K562 (cell line): ENCODE measurements around the gene SLC49A3. TPM values are rescaled to one million over a fixed set of nuclear protein-coding genes. Genes with fewer than 3 reads are reported as not detected.

Experiments used
- CBX1 ChIP-seq: sonication (generic); IDR thresholded peaks from 2 replicates; pipeline ENCODE4 v1.6.1; 2016; ENCODE audit warnings: antibody characterized with exemption, low read depth, mild to moderate bottlenecking
- E2F1 ChIP-seq: sonication (generic); formaldehyde crosslinking; IDR thresholded peaks from 2 replicates; pipeline ENCODE4 v1.8.1; 2023; ENCODE audit warnings: mild to moderate bottlenecking, missing genetic modification reagents, moderate library complexity
- HCFC1 ChIP-seq: IDR thresholded peaks from 2 replicates; pipeline ENCODE4 v1.6.1; 2012; ENCODE audit warnings: low read depth, low read length, improper control_type of control experiment
- MCM3 ChIP-seq: fragments of 450-650 bp; IDR thresholded peaks from 2 replicates; pipeline ENCODE4 v1.6.1; 2016
- RFX1 ChIP-seq: fragments of 450-650 bp; IDR thresholded peaks from 2 replicates; pipeline ENCODE4 v1.6.1; 2016; ENCODE audit warnings: mild to moderate bottlenecking, moderate library complexity
- RHOXF2B ChIP-seq: fragments of 250-450 bp; sonication (Bioruptor Pico); conservative IDR thresholded peaks from 2 replicates; pipeline ENCODE4 v1.5.1; 2021
- SMARCB1 ChIP-seq: IDR thresholded peaks from 2 replicates; pipeline ENCODE4 v1.6.1; 2011; ENCODE audit warnings: improper control_type of control experiment, low read depth; ENCODE audit not compliant: insufficient read length
- SRSF3 ChIP-seq: fragments of 200-400 bp; formaldehyde crosslinking; IDR thresholded peaks from 2 replicates; pipeline ENCODE4 v1.6.1; 2016; ENCODE audit warnings: mild to moderate bottlenecking, low read length, moderate library complexity; ENCODE audit not compliant: insufficient read depth
- SUPT5H ChIP-seq: fragments of 450-650 bp; IDR thresholded peaks from 2 replicates; pipeline ENCODE4 v1.6.1; 2016
- TAF7 ChIP-seq: fragments of 450-650 bp; IDR thresholded peaks from 2 replicates; pipeline ENCODE4 v1.6.1; 2016; ENCODE audit warnings: missing genetic modification characterization, missing compliant biosample characterization
- TAF9B ChIP-seq: fragments of 450-650 bp; IDR thresholded peaks from 2 replicates; pipeline ENCODE4 v1.6.1; 2018; ENCODE audit warnings: mild to moderate bottlenecking; ENCODE audit not compliant: partially characterized antibody
- ZKSCAN3 ChIP-seq: fragments of 250-450 bp; sonication (Bioruptor Pico); IDR thresholded peaks from 2 replicates; pipeline ENCODE4 v1.4.0; 2020
- ZNF197 ChIP-seq: fragments of 200-800 bp; sonication (Bioruptor generic); IDR thresholded peaks from 2 replicates; pipeline ENCODE4 v1.6.1; 2016; ENCODE audit warnings: low read depth, missing genetic modification characterization, missing compliant biosample characterization
- ZNF408 ChIP-seq: fragments of 250-450 bp; sonication (Bioruptor Pico); IDR thresholded peaks from 2 replicates; pipeline ENCODE4 v1.4.0; 2020; ENCODE audit warnings: low read depth, mild to moderate bottlenecking, moderate library complexity
- ZNF57 ChIP-seq: fragments of 450-650 bp; formaldehyde crosslinking; IDR thresholded peaks from 2 replicates; pipeline ENCODE4 v1.4.0; 2020; ENCODE audit warnings: mild to moderate bottlenecking, moderate library complexity
- ZNF695 ChIP-seq: fragments of 450-650 bp; formaldehyde crosslinking; IDR thresholded peaks from 2 replicates; pipeline ENCODE4 v1.4.0; 2020; ENCODE audit warnings: mild to moderate bottlenecking, moderate library complexity
- polyA plus RNA-seq, 8 experiments: library from polyadenylated mRNA; depleted of rRNA in 4 of 8; stranded (reverse) in 5 of 8; unstranded in 3 of 8; fragments of >200 nt; fragmentation: Nextera tagmentation in 2 of 8; fragmentation: Illumina TruSeq in 1 of 8; extraction: Ambion mirVana in 2 of 8; extraction: Trizol in 1 of 8; gene quantifications; 2 replicates each; pipeline versions ENCODE4 v1.2.1 to v1.2.3, GENCODE V29; 2011 to 2014; ENCODE audit warnings: inconsistent platforms in 1 of 8, missing spikeins in 1 of 8
- total RNA-seq, 7 experiments: library from RNA; depleted of rRNA in 6 of 7; stranded (reverse); fragments of >200 nt in 6 of 7; fragmentation: Illumina TruSeq in 2 of 7; extraction: Trizol in 2 of 7; gene quantifications; 2 replicates each; pipeline versions ENCODE4 v1.2.1 to v1.2.3, GENCODE V29; 2011 to 2021; ENCODE audit warnings: low replicate concordance in 1 of 7
- TF ChIP-seq, protein P1 (sequence below), 2 experiments: fragments of 450-650 bp; formaldehyde crosslinking in 1 of 2; IDR thresholded peaks; 2 replicates each; pipeline versions ENCODE4 v1.4.0 to v1.6.1; 2014 to 2020; ENCODE audit warnings: mild to moderate bottlenecking in 2 of 2, borderline replicate concordance in 1 of 2, low read depth in 1 of 2
- TF ChIP-seq, protein P2 (sequence below): fragments of 450-650 bp; formaldehyde crosslinking; IDR thresholded peaks from 2 replicates; pipeline ENCODE4 v1.4.0; 2020; ENCODE audit warnings: mild to moderate bottlenecking, moderate library complexity

The SLC49A3 gene
- total and polyA plus RNA-seq, 9 of the 15 experiments (the other 6 are each of a cell fraction or from before 2014, with no cell fraction given), result 0.24 to 0.41 TPM; not detected in 7

DNA sequence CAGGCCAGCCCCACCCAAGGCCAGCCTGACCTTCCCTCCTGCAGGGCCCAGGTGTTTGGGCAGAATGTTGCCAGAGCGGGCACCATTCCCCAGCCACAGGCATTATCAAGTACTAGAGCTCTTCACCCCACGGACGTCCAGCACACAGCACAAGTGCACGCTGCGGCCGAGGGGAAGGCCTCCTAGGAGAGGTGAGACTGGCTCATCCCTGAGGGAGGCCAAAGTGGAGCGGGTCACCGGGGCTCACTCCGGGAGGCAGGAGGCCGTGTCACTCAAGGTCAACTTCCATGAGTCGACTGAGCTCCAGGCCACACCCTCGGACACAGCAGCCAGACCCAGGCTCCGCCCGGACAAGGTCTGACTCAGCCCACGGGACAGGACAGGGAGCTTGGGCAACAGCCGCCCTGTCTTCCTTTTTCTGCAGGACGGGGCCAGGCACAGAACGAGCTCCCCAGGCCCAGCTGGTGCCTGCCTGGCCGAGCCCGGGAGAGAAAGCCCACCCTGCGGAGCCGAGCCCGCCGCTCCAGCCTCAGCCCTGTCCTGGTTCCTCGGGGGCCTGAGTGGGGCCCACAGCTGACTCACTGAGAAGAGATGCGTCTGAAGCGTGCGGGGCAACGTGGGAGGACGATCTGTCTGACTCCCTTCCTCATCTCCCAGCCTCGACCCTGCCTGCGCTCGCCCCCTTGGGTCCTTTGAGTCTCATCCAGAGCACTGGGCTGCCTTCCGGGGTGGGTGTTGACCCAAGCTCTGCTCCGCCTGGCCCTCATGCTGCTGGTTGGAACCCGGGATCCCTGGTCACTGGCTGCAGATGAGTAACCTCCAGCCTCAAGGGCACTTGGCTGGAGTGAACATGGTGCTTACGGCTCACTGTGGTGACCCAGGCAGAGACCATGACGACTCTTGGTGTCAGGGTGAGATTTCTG lies 1.6 kb downstream of the SLC49A3 start (continued):
- TF ChIP-seq, protein P1, sequence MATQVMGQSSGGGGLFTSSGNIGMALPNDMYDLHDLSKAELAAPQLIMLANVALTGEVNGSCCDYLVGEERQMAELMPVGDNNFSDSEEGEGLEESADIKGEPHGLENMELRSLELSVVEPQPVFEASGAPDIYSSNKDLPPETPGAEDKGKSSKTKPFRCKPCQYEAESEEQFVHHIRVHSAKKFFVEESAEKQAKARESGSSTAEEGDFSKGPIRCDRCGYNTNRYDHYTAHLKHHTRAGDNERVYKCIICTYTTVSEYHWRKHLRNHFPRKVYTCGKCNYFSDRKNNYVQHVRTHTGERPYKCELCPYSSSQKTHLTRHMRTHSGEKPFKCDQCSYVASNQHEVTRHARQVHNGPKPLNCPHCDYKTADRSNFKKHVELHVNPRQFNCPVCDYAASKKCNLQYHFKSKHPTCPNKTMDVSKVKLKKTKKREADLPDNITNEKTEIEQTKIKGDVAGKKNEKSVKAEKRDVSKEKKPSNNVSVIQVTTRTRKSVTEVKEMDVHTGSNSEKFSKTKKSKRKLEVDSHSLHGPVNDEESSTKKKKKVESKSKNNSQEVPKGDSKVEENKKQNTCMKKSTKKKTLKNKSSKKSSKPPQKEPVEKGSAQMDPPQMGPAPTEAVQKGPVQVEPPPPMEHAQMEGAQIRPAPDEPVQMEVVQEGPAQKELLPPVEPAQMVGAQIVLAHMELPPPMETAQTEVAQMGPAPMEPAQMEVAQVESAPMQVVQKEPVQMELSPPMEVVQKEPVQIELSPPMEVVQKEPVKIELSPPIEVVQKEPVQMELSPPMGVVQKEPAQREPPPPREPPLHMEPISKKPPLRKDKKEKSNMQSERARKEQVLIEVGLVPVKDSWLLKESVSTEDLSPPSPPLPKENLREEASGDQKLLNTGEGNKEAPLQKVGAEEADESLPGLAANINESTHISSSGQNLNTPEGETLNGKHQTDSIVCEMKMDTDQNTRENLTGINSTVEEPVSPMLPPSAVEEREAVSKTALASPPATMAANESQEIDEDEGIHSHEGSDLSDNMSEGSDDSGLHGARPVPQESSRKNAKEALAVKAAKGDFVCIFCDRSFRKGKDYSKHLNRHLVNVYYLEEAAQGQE (IDR thresholded peaks at IDR 0.05; ENCODE audit: borderline replicate concordance), result no peak
- TF ChIP-seq, protein P1 (CRISPR knock-in tag; IDR thresholded peaks at IDR 0.05; ENCODE audit: low read depth), result peak; percentile 59
- no peak for TF ChIP-seq ZNF408 (CRISPR knock-in tag)
- no peak for TF ChIP-seq RFX1
- no peak for TF ChIP-seq TAF9B
- TF ChIP-seq, protein P2, sequence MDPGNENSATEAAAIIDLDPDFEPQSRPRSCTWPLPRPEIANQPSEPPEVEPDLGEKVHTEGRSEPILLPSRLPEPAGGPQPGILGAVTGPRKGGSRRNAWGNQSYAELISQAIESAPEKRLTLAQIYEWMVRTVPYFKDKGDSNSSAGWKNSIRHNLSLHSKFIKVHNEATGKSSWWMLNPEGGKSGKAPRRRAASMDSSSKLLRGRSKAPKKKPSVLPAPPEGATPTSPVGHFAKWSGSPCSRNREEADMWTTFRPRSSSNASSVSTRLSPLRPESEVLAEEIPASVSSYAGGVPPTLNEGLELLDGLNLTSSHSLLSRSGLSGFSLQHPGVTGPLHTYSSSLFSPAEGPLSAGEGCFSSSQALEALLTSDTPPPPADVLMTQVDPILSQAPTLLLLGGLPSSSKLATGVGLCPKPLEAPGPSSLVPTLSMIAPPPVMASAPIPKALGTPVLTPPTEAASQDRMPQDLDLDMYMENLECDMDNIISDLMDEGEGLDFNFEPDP (CRISPR knock-in tag), result no peak
- peak; percentile 71 for TF ChIP-seq SUPT5H
- peak; percentile 16; the same call in 1 of the 2 replicates for TF ChIP-seq HCFC1
- TF ChIP-seq MCM3, result no peak
- 0 out of 2 replicates have a peak, but pooled peaks have one; percentile 61 for TF ChIP-seq E2F1
- TF ChIP-seq ZNF695 (CRISPR knock-in tag), result no peak
- no peak for TF ChIP-seq RHOXF2B (CRISPR knock-in tag)
- TF ChIP-seq SMARCB1, result no peak
- TF ChIP-seq TAF7, result peak; percentile 77
- peak; percentile 1; the same call in 1 of the 2 replicates for TF ChIP-seq CBX1
- TF ChIP-seq ZNF57 (CRISPR knock-in tag), result no peak
- TF ChIP-seq ZKSCAN3, result no peak
- TF ChIP-seq ZNF197 (CRISPR knock-in tag), result no peak
- TF ChIP-seq SRSF3, result no peak
